ENCODE data around the gene TNNT1. TPM values are rescaled to one million over a fixed set of nuclear protein-coding genes. Genes with fewer than 3 reads are reported as not detected.
A peak's percentile ranks its signal among the peaks of the same experiment; 100 is the strongest.

TNNT1 gene
- total RNA-seq, 1 donor = not detected

DNA sequence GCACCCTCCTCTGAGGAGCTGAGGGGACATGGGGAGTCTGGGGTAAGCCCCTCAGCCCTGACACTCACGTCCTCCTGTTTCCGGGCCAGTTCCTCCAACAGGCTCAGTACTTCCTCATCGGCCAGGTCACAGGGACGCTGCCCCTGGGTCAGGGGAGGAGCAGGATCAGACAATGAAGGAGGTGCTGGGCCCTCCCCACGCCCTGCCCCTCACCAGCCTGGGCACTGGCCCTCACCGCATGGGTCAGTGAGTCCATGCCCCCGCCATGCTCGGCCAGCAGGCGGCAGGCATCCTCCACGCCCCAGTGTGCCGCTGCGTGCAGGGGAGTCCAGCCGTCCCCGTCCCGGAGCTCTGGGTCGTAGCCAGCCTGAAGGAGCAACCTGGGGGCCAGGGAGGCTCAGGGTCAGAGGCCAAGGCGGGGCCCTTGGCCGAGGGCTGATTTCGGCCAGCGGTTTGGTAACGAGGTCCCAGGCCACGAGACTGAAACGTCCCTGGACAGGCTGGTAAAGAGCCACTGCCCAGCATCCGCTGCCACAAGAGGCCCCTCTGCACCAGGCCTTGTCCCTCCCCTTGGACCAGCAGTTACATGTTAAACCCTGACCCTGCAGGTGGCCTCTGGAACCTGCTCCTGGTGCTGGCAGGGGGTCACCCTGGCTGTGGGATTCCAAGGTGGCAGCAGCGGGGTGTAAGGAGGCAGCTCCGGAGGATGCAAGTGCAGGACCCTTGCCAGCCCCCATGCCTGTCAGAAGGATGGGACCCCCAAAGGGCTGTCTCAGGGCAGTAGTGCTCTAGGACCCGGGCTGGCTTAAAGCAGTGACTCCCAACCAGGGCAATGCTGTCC is 50.1 kb downstream of the TNNT1 start:
- H3K4me1 ChIP-seq (ENCODE audit: insufficient read depth, low read length) = no peaks in the 10 kb centered on the region
- TF ChIP-seq, protein P1, sequence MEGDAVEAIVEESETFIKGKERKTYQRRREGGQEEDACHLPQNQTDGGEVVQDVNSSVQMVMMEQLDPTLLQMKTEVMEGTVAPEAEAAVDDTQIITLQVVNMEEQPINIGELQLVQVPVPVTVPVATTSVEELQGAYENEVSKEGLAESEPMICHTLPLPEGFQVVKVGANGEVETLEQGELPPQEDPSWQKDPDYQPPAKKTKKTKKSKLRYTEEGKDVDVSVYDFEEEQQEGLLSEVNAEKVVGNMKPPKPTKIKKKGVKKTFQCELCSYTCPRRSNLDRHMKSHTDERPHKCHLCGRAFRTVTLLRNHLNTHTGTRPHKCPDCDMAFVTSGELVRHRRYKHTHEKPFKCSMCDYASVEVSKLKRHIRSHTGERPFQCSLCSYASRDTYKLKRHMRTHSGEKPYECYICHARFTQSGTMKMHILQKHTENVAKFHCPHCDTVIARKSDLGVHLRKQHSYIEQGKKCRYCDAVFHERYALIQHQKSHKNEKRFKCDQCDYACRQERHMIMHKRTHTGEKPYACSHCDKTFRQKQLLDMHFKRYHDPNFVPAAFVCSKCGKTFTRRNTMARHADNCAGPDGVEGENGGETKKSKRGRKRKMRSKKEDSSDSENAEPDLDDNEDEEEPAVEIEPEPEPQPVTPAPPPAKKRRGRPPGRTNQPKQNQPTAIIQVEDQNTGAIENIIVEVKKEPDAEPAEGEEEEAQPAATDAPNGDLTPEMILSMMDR (IDR thresholded peaks at IDR 0.05; ENCODE audit: extremely low read depth, low read depth, low read length) = no peak
- no peak overlapping the region for H2AFZ ChIP-seq (ENCODE audit: low read length)
- no peak overlapping the region for H3K27ac ChIP-seq (ENCODE audit: low read depth, low read length)
- H4K20me1 ChIP-seq (ENCODE audit: insufficient read depth, low read length) = peaks cover 17% of the 10 kb centered on the region
- H3K4me3 ChIP-seq (ENCODE audit: insufficient read depth, low read length) = no peak overlapping the region
- H3K9me3 ChIP-seq (ENCODE audit: low read depth, low read length) = peaks cover 3% of the 10 kb centered on the region
- peak; percentile 79 for DNase-seq (ENCODE audit: insufficient read length, low spot score, missing footprints)
- H3K36me3 ChIP-seq (ENCODE audit: insufficient read depth, low read length) = peaks cover 45% of the 10 kb centered on the region
- H3K4me2 ChIP-seq (ENCODE audit: insufficient read depth, low read length) = no peak overlapping the region
- H3K79me2 ChIP-seq (ENCODE audit: insufficient read depth, low read length) = peaks cover 21% of the 10 kb centered on the region
- H3K27me3 ChIP-seq (ENCODE audit: insufficient read depth, low read length) = no peaks in the 10 kb centered on the region

DNA sequence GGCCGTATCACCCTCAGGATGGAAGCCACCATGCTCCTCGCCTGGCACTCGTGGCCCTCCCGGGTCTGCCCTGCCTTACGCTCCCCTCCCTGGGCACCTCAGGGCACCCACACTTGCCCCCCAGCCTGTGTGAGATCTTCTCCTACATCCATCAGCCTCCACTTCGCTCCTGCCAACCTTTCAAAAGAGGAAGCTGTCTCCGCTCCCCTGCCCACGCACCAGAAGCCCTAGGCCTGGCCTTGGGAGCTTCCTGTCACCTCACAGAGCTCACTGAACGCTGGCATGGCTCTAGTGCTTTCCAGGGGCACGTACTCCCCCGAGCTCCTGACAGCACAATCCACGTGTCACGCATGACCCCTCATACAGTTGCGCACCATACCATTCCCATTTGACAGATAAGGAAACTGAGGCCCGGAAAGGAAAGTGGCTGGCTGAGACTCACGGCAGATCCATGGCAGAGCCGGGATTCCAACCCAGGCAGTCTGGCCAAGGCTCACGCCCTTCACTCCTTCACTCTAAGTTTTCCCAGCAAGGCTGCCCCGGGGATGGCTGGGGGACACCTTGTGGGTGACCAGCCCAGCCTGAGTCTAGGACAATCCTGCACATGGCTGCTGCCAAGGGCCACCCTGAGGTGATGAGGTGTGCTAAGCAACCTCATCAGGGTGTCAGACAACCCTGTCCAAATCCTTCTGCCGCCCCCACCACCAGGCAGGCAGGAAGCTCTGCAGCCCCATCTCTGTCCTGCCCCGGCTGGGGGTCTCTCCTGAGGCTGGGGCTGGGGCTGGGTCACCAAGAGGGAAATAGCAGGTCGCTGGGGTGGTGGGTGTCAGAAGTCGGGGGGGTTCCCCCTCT is 50.9 kb downstream of the TNNT1 start:
- DNase-seq (ENCODE audit: insufficient read length, low spot score, missing footprints) = peak; percentile 78
- TF ChIP-seq, protein P1 (IDR thresholded peaks at IDR 0.05; ENCODE audit: extremely low read depth, low read depth, low read length) = no peak
- H3K36me3 ChIP-seq (ENCODE audit: insufficient read depth, low read length) = peaks cover 38% of the 10 kb centered on the region
- no peak overlapping the region for H2AFZ ChIP-seq (ENCODE audit: low read length)
- H3K4me1 ChIP-seq (ENCODE audit: insufficient read depth, low read length) = no peaks in the 10 kb centered on the region
- H3K4me3 ChIP-seq (ENCODE audit: insufficient read depth, low read length) = no peak overlapping the region
- no peaks in the 10 kb centered on the region for H3K27me3 ChIP-seq (ENCODE audit: insufficient read depth, low read length)
- peaks cover 17% of the 10 kb centered on the region for H3K79me2 ChIP-seq (ENCODE audit: insufficient read depth, low read length)
- peaks cover 13% of the 10 kb centered on the region for H4K20me1 ChIP-seq (ENCODE audit: insufficient read depth, low read length)
- no peak overlapping the region for H3K4me2 ChIP-seq (ENCODE audit: insufficient read depth, low read length)
- H3K27ac ChIP-seq (ENCODE audit: low read depth, low read length) = no peak overlapping the region
- H3K9me3 ChIP-seq (ENCODE audit: low read depth, low read length) = peaks cover 2% of the 10 kb centered on the region

DNA sequence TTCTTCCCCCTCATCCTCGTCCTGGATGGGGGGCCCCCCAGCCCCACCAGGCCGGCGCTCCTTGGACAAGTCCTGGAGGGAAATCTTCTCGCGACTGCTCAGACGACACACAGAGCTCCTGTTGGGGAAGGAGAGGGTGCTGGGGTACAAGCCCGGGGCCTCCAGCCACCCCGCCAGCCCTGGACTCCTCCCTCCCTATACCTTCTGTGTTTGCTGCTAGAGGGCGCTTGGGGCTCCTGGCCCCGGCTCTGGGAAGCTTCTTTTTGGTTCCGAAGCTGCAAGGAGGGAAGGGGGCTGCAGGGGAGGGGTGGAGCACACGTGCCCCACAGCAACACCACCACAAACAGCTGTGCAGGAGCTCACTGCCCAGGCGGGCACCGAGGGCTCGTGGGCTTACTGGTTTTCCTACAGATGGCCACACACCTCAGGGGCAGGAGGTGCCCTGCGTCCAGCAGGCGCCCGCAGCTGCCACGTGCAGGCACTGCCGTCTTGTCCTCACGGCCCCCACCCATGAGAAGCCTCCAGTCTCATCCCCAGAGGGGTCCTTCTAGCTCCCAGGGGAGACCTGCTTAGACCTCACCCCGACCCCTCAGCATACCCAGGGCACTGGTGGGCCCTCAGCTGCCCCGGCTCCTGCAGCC is 52.8 kb downstream of the TNNT1 start:
- no peak overlapping the region for H3K27ac ChIP-seq (ENCODE audit: low read depth, low read length)
- TF ChIP-seq, protein P1 (IDR thresholded peaks at IDR 0.05; ENCODE audit: extremely low read depth, low read depth, low read length) = no peak
- no peaks in the 10 kb centered on the region for H3K27me3 ChIP-seq (ENCODE audit: insufficient read depth, low read length)
- DNase-seq (ENCODE audit: insufficient read length, low spot score, missing footprints) = peak; percentile 89
- peaks cover 13% of the 10 kb centered on the region for H4K20me1 ChIP-seq (ENCODE audit: insufficient read depth, low read length)
- no peak overlapping the region for H3K4me2 ChIP-seq (ENCODE audit: insufficient read depth, low read length)
- H2AFZ ChIP-seq (ENCODE audit: low read length) = no peak overlapping the region
- H3K9me3 ChIP-seq (ENCODE audit: low read depth, low read length) = no peaks in the 10 kb centered on the region
- H3K4me1 ChIP-seq (ENCODE audit: insufficient read depth, low read length) = no peaks in the 10 kb centered on the region
- H3K79me2 ChIP-seq (ENCODE audit: insufficient read depth, low read length) = peaks cover 10% of the 10 kb centered on the region
- H3K36me3 ChIP-seq (ENCODE audit: insufficient read depth, low read length) = peaks cover 20% of the 10 kb centered on the region
- H3K4me3 ChIP-seq (ENCODE audit: insufficient read depth, low read length) = no peak overlapping the region
